ENCODE results near the gene IL22RA2. TPM values are rescaled to one million over a fixed set of nuclear protein-coding genes. Genes with fewer than 3 reads are reported as not detected.

Gene IL22RA2
- total and polyA plus RNA-seq, 7 donors: not detected

DNA sequence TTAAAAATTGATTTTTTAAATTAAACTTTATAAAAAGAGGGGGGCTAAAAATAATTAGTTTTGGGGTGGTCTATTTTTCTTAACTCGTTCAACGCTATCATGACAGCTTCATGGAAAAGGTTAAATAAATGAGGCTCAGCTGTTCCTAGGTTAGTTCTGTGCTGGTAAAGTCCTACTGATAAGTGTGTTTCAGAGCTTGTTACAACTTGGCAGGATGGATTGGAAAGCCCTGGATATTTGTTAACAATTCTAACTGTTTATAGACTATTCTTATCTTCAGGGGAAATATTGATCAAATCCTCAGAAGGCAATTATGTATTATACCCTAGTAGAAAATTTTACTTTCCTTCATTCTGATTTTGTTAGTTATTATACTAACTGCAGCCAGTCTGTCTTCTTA, 50.4 kb downstream of the IL22RA2 start:
- peaks cover 2% of the 10 kb centered on the region for H3K9me3 ChIP-seq
- DNase-seq (no peak), ATAC-seq (no peak)
- no peak overlapping the region for H3K27ac ChIP-seq
- WGBS, 3 donors: 88 to 93% (median 91%) methylated on average over 2 of the region's 2 CpGs
- TF ChIP-seq, protein P1, sequence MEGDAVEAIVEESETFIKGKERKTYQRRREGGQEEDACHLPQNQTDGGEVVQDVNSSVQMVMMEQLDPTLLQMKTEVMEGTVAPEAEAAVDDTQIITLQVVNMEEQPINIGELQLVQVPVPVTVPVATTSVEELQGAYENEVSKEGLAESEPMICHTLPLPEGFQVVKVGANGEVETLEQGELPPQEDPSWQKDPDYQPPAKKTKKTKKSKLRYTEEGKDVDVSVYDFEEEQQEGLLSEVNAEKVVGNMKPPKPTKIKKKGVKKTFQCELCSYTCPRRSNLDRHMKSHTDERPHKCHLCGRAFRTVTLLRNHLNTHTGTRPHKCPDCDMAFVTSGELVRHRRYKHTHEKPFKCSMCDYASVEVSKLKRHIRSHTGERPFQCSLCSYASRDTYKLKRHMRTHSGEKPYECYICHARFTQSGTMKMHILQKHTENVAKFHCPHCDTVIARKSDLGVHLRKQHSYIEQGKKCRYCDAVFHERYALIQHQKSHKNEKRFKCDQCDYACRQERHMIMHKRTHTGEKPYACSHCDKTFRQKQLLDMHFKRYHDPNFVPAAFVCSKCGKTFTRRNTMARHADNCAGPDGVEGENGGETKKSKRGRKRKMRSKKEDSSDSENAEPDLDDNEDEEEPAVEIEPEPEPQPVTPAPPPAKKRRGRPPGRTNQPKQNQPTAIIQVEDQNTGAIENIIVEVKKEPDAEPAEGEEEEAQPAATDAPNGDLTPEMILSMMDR (IDR thresholded peaks at IDR 0.05): no peak
- no peak overlapping the region for H3K4me3 ChIP-seq
- H3K36me3 ChIP-seq (ENCODE audit: insufficient read depth in 1 of 2, low read depth in 1 of 2): no peaks in the 10 kb centered on the region
- intact Hi-C loops (cut with DNase I): no loop called here
- H3K4me1 ChIP-seq: no peaks in the 10 kb centered on the region
- no peaks in the 10 kb centered on the region for H3K27me3 ChIP-seq (ENCODE audit: insufficient read depth in 3 of 3, low read length in 2 of 3)

DNA sequence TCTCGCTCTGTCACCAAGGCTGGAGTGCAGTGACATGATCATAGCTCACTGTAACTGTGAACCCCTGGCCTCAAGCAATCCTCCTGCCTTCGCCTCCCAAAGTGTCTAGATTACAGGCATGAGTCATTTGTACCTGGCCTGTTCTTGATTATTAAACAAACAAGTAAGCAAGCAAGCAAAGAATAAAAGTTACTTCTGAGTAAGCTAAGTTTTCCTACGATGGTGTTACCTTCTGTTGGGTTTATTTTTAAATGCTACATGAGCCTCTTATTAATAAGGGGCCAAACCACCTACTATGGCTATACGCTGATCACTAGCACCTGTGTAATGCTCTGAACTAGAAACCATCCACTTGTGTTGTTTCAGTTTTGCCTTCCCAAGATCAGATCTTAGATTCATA, 50.8 kb downstream of the IL22RA2 start:
- DNase-seq: no peak
- no peaks in the 10 kb centered on the region for H3K4me1 ChIP-seq
- intact Hi-C loops (cut with DNase I): no loop called here
- no peaks in the 10 kb centered on the region for H3K27me3 ChIP-seq (ENCODE audit: insufficient read depth in 3 of 3, low read length in 2 of 3)
- H3K27ac ChIP-seq: no peak overlapping the region
- TF ChIP-seq, protein P1 (IDR thresholded peaks at IDR 0.05): no peak
- H3K4me3 ChIP-seq: no peak overlapping the region
- no peak for ATAC-seq
- WGBS, 3 donors: 82 to 89% (median 87%) methylated on average over 4 of the region's 4 CpGs
- H3K36me3 ChIP-seq (ENCODE audit: insufficient read depth in 1 of 2, low read depth in 1 of 2): no peaks in the 10 kb centered on the region
- peaks cover 2% of the 10 kb centered on the region for H3K9me3 ChIP-seq

DNA sequence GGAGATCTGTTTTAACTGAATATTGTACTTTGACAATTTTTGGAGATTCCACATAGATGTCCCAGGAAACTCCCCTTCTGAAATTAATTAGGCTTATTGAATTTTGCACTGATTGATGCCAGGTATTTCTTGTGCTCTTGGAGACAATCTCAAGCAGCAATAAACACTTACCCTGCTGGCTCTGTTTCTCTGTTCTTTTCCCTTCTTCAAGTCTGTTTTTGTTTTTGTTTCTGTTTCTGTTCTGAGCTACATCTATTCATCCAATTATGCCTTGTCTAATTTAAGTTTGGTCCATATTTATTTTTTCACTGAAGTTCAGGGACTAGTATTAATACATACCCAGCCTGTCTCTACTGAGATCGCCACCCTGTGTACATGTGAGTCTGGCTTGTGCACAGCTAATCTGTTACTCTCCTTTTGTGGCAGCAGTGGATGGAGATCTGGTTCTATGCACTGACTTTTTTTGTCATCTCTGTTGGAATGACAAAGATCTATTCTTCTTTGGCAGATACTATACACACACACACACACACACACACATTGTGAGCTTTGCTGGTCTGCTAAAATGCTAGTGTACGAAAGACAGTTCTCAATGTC, 51.9 kb downstream of the IL22RA2 start:
- H3K9me3 ChIP-seq: peaks cover 2% of the 10 kb centered on the region
- ATAC-seq: no peak
- WGBS, 3 donors: 73 to 78% (median 73%) methylated on average over 2 of the region's 2 CpGs
- H3K4me1 ChIP-seq: no peaks in the 10 kb centered on the region
- DNase-seq: no peak
- no peaks in the 10 kb centered on the region for H3K36me3 ChIP-seq (ENCODE audit: insufficient read depth in 1 of 2, low read depth in 1 of 2)
- no peak overlapping the region for H3K27ac ChIP-seq
- no peak overlapping the region for H3K4me3 ChIP-seq
- TF ChIP-seq, protein P1 (IDR thresholded peaks at IDR 0.05): no peak
- intact Hi-C loops (cut with DNase I): no loop called here
- H3K27me3 ChIP-seq (ENCODE audit: insufficient read depth in 3 of 3, low read length in 2 of 3): peaks cover 0 to 5% (median 0%) of the 10 kb centered on the region in 3 donors

DNA sequence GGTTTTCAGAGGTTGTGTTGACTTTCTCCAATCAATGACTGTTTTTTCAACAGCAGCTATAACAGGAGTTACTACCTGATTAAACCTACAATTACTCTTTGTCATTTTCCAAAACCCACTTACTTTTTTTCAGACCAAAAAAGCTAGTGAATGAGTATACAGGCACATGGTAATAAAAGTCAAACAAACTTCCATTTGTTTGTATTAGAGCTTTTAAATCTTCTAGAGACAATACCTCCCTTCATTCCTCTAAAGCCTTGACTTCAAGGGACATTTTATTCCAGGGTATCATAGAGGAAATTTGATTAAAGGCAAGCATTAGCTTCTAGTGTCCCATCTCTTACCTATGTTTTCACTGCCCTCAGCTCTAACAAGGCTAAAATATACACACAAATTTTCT, 52.7 kb downstream of the IL22RA2 start:
- H3K4me1 ChIP-seq: no peaks in the 10 kb centered on the region
- no peak for ATAC-seq
- intact Hi-C loops (cut with DNase I): no loop called here

More for the DNA sequence above, 52.7 kb downstream of the IL22RA2 start:
- peaks cover 0 to 5% (median 0%) of the 10 kb centered on the region in 3 donors for H3K27me3 ChIP-seq (ENCODE audit: insufficient read depth in 3 of 3, low read length in 2 of 3)
- no peak overlapping the region for H3K4me3 ChIP-seq
- DNase-seq: no peak
- no peak overlapping the region for H3K27ac ChIP-seq
- peaks cover 2% of the 10 kb centered on the region for H3K9me3 ChIP-seq
- no peaks in the 10 kb centered on the region for H3K36me3 ChIP-seq (ENCODE audit: insufficient read depth in 1 of 2, low read depth in 1 of 2)
- TF ChIP-seq, protein P1 (IDR thresholded peaks at IDR 0.05): no peak

Measured in psoas muscle (tissue), 8 donors.